HG03095 (cell line): ENCODE results near the gene TCP11.

Source experiments
- ATAC-seq: cut with Tn5 transposase; IDR thresholded peaks from one replicate; pipeline ENCODE4 v1.9.1; 2021; ENCODE audit warnings: moderate library complexity; ENCODE audit not compliant: unreplicated experiment

Gene TCP11

DNA sequence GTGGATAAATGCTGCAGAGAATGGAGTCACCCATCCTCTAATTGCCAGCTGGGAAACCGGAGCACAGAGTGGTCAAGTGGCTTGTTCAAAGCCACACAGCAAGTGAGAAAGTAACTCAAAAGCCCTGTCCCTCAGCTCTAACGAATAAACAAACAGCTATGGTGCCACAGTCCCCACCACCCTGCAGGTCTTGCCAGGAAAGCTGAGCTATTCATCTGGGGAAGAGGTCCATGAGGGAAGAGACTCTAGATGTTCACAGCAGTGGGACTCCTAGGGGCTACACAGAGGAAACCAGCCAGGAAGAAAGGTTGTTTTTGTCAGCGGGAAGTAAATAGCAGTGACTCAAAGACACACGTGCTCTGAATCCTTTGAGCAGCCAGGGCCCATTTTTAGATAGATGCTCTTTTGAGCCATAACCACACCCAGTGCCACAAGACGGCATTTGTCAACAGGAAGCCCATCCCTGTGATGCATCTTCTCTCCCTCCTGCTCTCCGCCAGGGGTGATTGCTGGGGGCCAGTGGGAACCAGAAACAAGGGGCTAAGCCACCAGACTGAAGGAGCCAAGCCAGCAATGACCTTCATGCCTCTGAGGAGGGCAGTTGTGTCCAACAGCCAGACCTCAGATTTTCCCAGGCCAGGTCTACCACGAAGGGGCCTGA lies 32.4 kb upstream of the TCP11 start:
- ATAC-seq, result no peak

DNA sequence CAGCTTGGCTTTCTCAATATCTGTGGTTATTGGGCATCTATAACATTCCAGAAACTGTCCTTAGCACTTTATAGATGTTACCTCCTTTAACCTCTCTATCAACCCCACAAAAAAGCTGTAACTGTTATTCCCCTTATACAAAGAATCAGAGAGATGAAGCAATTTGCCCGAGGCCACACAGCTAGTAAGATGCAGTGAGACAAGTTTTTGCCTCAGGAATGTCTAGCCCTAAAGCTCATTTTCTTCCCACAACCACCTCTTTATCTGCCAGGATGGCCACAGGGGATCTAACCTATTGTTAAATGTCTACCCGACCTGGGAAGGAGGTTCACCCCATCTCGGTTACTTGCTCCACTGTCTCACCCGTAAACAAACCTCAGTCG lies 31.9 kb upstream of the TCP11 start:
- no peak for ATAC-seq

DNA sequence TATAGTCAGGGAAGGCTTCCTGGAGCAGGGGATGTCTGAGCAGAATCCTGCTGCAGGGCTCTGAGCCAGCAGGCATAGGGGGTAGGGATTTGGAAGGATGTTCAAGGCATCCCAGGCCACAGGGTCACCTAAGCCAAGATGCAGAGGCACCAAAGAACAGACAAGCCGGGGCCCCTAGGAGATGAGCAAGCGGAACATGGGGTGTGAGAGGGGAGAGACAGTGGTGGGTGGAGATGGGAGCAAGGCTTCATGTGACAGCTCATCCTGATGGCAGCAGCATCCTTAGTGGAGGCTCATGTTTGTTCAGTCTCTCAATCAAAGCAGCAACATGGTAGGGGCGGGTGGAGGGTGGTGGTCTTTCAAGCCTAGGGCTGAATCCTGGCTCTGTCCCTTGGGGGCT lies 29.8 kb upstream of the TCP11 start:
- no peak for ATAC-seq

DNA sequence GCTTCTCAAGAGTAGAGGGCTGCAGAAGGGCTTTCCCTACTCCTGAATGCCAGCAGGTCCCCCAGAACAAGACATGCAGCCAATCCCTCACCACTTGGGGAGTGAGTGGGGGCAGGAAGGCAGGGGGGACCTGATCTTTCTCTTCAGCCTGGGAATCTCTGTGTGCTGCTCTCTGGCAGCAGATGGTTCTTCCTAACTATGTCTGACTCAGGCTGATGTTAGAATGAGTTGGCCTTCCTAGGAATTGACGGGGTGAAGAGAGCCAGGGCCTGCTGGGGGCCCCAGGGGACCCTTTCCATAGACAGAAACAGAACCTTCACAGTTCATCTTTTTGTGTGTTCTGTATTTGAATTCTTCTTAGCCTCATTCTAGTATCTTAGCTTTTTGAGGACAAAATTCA lies 29.0 kb upstream of the TCP11 start:
- no peak for ATAC-seq

DNA sequence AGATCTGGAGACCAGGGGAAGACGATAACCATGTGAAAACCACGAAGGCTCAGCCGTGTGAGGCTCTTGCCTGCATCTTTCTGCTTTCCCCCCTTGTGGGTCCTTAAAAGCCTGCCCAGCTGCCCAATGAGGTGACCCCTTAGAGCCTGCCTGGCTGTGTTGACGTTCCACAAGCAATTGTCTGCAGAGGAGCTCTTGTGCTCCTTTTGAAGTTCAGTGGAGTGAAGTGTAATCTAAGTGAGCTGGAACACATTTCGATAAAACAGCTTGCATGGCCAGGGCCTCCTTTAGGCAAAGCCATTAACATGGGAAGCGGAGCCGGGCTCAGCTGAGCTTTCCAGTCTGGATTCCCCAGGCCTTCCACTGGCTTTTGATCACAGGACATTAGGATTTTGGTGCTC lies 27.3 kb upstream of the TCP11 start:
- no peak for ATAC-seq

DNA sequence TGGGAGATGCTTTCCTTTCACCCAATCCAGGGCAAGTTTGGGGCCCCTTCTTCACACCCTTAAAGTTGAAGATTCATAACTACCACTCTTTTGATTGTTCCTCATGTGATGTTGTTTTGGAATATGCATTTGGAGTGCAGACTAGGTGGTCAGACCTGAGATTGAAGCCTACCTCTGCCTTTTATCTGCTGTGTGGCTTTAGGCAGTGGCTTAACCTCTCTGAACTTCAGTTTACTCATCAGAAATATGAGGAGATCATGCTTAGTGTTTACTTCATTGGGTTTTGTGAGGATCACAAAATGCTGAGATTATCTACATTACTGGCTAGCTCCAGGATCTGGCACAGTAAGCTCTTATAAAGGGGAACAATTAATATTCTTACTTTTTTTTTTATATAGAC lies 26.4 kb upstream of the TCP11 start:
- no peak for ATAC-seq

DNA sequence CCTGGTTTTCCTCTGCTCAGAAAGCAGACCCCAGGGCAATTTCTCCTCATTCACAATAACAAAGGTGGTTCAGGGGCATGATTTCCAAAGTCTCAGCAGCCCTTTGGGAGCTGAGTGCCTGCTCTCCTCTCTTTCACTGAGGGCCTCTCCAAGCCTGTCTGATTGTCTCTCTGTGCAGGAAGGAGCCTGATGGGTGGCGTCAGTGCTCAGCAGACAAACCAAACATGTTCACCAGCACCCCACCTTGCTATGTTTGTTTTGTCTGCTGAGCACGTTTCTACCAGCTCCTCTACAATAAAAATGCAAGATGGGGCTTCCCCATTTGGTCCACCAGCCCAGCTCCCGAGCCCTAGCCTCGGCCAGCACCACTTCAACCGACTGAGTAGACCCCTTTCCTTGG lies 25.4 kb upstream of the TCP11 start:
- ATAC-seq, result no peak

DNA sequence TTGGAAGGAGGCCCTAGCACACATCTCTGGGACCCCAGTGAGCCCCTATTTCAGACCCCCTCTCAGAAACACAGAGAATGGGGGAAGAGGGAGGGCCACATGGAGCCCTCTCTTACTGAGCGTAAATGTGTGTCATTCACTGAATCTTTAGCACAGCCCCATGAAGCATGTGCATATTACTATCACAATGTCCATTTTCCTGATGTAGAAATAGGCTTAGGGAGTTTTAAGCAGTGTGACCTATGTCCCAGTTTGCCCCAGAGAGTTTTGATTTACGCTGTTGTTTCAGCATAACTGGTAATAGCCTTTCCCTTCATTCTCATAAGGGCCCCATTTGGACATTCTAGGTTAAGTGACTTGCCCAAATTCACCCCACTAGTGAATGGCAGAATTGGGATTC lies 25.0 kb upstream of the TCP11 start:
- no peak for ATAC-seq

DNA sequence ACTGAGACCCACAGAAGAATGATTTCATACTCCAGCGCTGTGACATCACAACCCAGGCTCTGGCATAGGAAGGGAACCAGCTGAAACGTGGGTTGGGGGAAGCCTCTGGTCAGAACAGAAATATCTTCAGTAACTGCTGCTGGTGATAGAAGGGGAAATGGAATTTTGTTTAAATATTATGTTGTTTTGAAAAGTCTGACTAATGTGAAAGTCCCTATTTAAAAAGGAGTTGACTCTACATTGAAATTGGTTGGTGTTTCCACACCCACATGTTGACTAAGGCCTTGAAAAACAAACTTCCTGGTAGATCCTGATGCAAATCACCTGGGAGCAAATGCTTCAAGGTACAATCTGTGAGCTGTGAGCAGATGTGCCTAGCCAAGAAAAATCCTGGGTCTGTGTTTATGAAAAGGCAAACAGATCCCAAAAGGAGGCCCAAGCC lies 24.5 kb upstream of the TCP11 start:
- no peak for ATAC-seq

DNA sequence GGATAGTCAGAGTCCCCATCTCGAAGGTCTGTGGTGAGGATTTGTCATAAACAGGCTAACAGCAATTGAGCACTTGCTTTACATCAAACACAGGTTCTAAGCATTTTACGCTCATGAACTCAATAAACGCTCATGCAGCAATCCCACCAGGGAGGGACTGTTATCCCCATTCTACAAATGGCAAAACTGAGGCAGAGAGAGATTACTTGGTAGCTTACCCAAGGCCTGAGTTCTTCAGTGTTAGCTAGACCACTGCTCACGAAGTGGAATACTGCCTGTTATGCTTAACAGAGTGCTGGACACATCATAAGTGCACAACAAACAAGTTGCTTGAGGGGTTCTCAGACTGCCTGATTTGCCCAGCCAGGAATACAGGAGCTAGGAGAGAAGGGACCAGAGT lies 23.7 kb upstream of the TCP11 start:
- ATAC-seq, result no peak

DNA sequence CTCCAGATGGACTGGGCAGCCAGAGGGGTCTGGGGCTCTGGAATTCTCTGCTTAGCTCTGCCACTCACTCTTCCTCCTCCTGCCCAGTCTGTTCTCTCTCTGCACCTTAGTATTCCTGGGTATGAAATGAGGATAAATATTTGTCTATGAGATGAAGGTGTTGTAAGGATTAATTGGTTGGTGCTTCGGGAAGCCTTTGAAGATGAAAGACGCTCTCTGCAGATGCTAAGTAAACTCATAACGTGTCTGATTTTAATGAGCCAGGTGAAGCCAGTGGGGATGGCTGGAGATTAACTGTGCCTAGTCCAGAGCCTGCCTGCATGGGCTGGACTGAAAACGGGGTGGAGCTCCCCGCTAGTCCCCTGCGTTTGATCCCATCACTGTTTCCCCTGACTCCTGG lies 23.1 kb upstream of the TCP11 start:
- no peak for ATAC-seq

DNA sequence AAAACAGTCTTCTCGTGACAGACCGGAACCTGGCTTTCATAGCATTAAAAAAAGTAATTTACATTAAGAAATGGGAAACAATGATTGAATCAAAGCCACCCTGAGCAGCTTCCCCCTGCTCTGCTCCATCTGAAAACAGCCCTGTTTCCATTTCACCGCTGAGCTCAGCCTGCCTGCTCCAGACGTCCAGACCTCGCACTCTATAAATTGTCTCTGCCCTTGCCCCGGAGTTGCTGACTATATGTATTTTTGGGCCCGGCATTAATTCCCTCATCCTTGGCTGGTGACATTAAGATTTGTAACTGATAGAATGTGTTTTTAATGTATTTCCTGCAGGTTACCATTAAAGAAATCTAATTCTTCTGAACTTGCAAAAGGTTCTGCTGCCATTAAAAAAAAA lies 22.7 kb upstream of the TCP11 start:
- ATAC-seq, result no peak

DNA sequence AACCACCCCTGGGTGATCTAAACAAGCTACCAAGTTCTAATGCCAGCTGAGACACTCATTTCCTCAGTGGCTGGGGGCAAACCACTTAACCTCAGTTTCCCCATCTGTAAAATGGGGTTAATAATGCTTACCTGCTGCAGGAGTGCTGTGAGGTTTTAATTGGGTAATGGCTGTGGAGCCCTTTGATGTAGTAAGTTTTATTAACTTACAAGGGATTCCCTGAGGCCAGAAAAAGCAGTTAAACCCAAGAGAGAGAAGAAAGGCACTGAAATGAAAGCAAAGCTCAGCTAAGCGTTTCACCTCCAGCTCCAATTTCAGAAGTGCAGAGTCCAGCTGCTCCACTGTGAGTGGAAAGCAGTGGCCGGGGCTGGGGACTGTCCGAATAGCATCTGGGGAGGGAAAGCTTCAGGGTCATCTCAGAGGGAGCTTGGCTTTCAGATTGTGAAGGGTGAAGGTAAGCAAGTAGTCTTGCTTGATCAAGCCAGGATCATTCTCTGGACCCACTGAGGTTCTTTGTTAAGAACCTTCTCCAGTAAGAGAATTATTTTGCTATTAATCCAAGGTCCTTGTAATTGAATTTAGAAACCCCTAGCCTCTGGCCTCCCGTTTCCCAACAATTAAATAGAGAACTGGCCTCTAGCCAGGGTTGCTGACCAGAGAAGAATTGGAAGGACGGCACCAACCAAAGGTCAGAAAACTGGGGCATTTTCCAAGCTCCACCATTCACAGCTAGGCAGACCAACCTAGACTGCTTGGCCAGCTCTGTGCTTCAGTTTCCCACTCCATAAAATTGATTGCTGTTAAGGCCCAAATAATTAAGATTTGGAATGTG lies 20.9 kb upstream of the TCP11 start:
- no peak for ATAC-seq

DNA sequence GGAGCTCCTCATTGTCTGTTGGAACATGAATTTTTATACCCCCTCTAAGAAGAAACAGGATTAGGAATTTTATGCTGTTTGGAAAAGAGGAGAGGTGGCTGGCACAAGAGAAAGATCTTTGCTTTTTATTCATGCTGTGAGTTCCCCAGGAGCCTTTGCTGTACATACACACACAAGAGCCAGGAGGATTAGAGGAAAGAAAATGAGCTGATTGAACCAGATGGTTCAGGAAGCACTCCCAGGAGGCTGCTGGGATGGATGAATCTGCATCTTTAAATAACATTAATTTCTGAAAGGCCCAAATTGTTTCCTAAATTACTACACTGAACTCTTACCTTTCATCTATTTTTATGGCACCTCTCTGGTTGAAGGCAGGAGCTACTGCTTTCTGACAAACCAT lies 20.1 kb upstream of the TCP11 start:
- ATAC-seq, result no peak

DNA sequence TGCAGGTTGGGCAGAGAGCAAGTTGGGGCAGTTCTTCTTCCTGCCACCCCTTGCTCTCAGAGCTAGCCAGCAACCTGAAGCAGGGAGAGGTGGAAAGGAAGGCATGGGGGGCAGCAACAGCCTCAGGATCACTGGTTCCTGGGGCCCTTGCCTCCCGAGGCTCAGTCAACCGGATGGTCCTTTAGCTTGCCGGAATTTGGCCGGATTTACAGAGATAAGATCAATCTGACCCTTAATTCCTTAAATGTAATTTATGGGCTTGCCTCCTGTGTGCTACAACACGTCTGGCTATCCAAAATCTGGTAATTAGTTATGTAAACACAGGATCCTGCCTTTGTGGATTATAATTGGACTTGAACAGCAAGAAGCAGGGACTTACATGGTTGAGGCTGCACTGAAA lies 19.5 kb upstream of the TCP11 start:
- no peak for ATAC-seq

DNA sequence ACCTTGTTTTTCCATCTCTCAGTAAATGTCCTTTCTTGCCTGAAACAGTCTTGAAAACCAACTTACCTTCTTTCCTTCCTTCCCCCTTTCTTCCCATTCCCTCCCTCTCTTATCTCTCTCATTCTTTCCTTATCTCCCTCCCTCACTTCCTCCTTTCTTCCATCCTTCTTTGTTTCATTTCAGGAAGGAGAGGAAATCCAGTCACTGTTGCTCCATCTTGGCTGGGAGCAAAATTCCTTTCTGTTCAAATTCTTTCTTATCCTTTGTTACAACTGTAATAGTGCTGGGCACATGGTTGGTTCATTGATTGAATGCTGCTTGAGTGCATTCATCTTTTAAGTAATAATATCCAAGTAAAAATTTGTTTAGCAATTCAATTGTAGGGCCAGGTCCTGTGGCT lies 17.4 kb upstream of the TCP11 start:
- no peak for ATAC-seq

DNA sequence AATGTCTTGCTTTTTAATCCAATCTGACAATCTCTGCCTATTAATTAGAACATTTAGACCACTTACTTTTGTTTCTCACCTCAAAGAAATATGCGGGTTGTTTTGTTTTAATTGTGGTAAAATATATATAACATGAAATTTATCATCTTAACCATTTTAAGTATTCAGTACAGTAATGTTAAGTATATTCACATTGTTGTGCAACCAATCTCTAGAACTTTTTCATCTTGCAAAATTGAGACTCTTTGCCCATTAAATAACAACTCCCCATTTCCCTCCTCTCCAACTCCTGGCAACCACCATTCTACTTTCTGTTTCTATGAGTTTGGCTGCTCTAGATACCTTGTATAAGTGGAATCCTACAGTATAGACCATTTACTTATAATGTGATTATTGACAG lies 13.8 kb upstream of the TCP11 start:
- ATAC-seq, result no peak

DNA sequence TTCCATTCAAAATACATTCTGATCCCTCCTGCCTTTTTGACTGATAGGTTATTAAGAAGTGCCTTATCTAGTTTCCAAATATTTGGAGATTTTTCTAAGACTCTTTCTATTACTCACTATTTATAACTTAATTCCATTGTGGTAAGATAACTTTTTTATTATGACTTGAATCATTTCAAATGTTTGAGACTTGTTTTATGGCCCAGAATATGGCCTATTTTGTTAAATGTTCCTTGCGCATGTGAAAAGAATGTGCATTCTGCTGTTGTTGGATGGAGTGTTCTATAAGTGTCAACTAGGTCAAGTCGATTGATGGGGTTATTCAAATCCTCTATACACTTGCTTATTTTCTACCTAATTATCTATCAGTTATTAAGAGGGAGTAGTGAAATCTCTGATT lies 13.1 kb upstream of the TCP11 start:
- no peak for ATAC-seq

DNA sequence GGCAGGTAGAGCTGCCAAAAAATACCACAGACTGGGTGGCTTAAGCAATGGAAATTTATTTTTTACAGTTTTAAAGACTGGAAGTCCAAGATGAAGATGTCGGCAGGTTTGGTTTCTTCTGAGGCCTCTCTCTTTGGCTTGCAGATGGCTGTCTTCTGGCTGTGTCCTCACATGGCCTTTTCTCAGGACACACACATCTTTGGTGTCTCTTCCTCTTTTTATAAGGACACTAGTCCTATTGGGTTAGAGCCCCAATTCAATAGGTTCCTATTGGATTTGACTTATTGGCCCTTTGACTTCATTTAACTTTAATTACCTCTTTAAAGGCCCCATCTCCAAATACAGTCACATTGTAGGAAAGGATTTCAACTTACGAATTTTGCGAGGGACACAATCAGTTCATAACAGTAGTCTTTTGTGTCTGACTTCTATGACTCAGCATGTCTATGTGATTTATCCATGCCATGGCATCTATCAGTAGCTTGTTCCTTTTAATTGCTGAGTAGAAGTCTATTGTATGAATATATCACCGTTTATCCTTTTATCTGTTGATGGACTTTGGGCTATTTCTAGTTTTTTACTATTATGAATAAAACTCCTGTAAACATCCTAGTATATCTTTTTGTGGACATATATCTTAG lies 11.0 kb upstream of the TCP11 start:
- ATAC-seq, result no peak

DNA sequence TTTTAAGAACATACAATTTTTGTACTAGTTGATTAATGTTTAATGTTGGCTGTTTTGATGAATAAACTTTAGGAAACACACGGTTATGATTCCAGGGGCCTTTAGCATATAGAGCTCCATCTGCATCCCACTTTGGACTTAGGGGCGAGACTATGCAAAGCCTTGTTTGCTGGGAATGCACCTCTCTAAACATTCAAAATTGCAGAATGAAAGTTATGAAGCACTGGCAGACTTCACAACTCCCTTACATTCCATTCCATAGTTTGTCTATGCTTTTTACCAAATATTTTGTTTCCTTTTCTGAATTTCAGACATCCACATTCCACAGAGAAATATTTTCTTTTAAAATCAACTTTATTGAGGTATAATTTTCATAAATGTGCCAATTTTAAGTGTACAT lies 10.3 kb upstream of the TCP11 start:
- ATAC-seq, result no peak

DNA sequence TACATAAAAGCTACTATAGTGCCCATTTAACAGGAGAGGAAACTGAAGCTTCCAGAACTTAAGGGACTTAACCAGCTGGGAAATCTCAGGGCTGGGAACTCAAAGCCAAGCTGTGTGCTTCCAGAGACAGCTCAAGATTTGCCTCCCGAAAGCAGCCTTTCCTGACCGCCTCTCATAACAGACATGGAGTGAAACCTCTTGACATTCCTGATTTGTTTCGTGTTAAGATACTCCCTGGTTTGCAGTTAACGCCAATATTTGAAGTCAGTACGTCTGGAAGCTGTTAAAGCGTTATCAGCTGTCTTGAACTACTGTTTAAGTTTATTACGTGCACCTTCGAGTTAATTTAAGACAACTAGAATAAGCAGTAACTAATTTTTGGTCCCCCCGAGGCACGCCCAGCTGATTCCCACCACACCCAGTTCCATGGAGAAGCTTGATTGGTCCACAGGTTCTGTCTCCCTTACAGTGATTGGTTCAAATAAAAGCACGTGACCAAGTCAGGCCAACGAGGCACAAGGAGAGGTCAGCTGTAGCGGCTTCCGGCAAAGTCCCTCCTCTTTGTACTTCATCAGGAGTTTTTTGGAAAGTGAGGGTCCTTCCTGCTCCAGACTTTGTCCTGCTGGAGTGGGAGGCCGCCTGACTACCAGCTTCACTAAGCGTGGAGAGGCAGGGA lies 8.9 kb upstream of the TCP11 start:
- ATAC-seq, result no peak
